Mammary epithelial cell (primary cell): ENCODE results near the gene CST9.

Experiments used
- EZH2 ChIP-seq: IDR thresholded peaks from 2 replicates; pipeline ENCODE4 v1.6.1; 2012; ENCODE audit warnings: low read length, inconsistent platforms, borderline replicate concordance
- TF ChIP-seq, protein P1 (sequence below), 2 donors: IDR thresholded peaks in 1 of 2; conservative IDR thresholded peaks in 1 of 2; 2 replicates each; pipeline ENCODE4 v1.5.1; 2011 to 2012; ENCODE audit warnings: inconsistent platforms in 2 of 2, low read length in 2 of 2, mild to moderate bottlenecking in 2 of 2, control low read depth in 1 of 2, low read depth in 1 of 2; ENCODE audit not compliant: insufficient read depth in 1 of 2; ENCODE audit errors: extremely low read depth in 1 of 2

DNA sequence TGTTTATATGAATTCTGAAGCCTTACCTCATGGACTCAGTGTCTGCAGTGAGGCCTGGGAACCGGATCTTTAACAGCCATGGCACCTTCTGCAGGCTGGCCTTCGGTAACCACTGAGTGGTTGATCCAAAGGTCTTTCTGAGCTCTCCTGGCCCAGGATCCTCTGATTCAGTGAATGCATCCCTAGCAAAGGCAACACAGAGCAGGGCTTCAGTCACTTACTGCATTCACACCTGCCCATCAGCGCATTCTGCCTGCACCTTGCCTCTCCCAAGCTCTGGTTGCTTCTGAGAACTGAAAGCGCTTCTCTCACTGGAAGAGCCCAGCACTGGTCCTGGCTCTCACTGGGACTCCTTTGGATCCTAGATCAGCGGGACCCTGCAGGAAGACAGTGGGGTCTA is 8.4 kb upstream of the CST9 start:
- TF ChIP-seq, protein P1, sequence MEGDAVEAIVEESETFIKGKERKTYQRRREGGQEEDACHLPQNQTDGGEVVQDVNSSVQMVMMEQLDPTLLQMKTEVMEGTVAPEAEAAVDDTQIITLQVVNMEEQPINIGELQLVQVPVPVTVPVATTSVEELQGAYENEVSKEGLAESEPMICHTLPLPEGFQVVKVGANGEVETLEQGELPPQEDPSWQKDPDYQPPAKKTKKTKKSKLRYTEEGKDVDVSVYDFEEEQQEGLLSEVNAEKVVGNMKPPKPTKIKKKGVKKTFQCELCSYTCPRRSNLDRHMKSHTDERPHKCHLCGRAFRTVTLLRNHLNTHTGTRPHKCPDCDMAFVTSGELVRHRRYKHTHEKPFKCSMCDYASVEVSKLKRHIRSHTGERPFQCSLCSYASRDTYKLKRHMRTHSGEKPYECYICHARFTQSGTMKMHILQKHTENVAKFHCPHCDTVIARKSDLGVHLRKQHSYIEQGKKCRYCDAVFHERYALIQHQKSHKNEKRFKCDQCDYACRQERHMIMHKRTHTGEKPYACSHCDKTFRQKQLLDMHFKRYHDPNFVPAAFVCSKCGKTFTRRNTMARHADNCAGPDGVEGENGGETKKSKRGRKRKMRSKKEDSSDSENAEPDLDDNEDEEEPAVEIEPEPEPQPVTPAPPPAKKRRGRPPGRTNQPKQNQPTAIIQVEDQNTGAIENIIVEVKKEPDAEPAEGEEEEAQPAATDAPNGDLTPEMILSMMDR (conservative IDR thresholded peaks at IDR 0.05 in 1 of 2, IDR thresholded peaks at IDR 0.05 in 1 of 2; ENCODE audit: extremely low read depth in 1 of 2, insufficient read depth in 1 of 2, low read depth in 1 of 2, low read length in 2 of 2): no peak
- TF ChIP-seq EZH2: no peak
